ENCODE data around the gene TIGIT. TPM values are rescaled to one million over a fixed set of nuclear protein-coding genes. Genes with fewer than 3 reads are reported as not detected.

The TIGIT gene
- total RNA-seq: not detected in 2 replicates

GRCh38 chr3:114293838-114294535 is at the start of gene TIGIT:
Gene TIGIT, plus strand, starts transcription at chr3:114294028. Its CDS starts 34 bp downstream, at chr3:114294062.

Other genes starting within 250 kb of the TIGIT start
- gene CCDC191, start 237.5 kb upstream of the TIGIT start, total RNA-seq: 3.6 TPM in 2 replicates
- gene QTRT2, start 237.3 kb upstream of the TIGIT start, total RNA-seq: 12.0 and 14.9 TPM in 2 replicates
- gene DRD3, start 115.0 kb upstream of the TIGIT start, total RNA-seq: not detected in 2 replicates
- not detected in 2 replicates for gene ZNF80, start 56.5 kb upstream of the TIGIT start, total RNA-seq